Brain microvascular endothelial cell (primary cell): ENCODE measurements around the gene REPIN1.

ENCODE experiments used
- DNase-seq: peaks from one replicate; pipeline ENCODE4 v3.0.0-alpha.2; 2020
- H3K27ac ChIP-seq: fragments of 250-450 bp; sonication (Bioruptor Pico); 2 replicates; pipeline ENCODE4 v1.5.1; 2020; ENCODE audit warnings: mild to moderate bottlenecking, moderate library complexity
- H3K27me3 ChIP-seq: fragments of 250-450 bp; sonication (Bioruptor Pico); replicated peaks from 2 replicates; pipeline ENCODE4 v1.5.1; 2020; ENCODE audit warnings: mild to moderate bottlenecking
- H3K36me3 ChIP-seq: fragments of 250-450 bp; sonication (Bioruptor Pico); replicated peaks from 2 replicates; pipeline ENCODE4 v1.5.1; 2020; ENCODE audit warnings: mild to moderate bottlenecking
- H3K4me3 ChIP-seq: 2 replicates; pipeline ENCODE4 v1.5.1; 2011; ENCODE audit warnings: low read depth, mild to moderate bottlenecking, control low read depth, low read length, moderate library complexity
- in situ Hi-C: cut with HindIII; loops from 2 replicates; pipeline ENCODE4 v1.10.0; 2017; ENCODE audit warnings: low sequenced_read_pairs, low pct_ligation_motif_present
- TF ChIP-seq, protein P1 (sequence below): IDR thresholded peaks from 2 replicates; pipeline ENCODE4 v1.5.1; 2011; ENCODE audit warnings: low read depth, mild to moderate bottlenecking, moderate library complexity, low read length, control low read depth, inconsistent platforms; ENCODE audit errors: missing control alignments

Gene REPIN1

DNA sequence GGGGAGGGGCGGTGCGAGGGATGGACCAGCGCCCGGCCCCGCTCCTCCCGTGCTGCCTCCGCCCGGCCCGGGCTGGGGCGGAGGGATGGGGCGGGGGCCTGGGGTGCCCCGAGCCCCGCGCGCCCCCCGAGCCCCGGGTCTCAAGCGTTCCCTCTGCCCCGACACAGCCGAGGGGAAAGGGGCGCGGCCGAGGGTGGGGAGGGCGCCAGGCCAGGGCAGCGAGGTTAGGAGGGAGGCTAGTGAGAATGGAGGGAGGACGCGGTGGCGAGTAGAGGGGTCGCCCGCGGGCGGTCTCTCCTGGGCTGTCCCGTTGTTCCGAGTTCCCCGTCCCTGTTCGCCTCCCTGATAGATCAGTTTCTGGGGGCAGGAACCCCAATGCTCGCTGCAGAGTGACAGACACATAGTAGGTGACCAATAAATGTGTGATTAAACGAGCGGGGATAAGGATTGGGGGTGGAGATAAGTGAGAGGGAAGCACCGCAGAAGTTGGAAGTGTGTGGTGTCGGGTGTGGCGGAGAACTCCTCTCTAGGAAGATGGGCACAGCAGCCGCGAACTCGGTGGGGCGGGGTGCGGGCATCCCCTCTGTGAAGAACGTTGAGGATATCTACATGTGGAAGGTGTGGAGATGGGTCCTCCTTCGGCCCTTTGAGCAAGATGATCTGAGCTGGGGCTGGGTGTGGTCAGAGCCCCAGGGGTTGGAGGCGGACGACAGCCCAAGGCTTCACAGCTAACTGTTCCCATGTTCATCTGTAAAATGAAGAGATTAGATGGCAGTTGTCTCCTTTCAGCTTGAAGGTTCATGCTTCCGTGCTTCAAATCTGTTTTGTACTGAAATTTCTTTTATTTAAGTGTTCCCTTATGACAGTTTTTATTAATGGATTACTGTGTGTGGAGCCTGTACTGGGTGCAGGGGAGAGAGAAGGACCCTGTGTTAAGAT lies 11.1 kb downstream of the REPIN1 start:
- Histone ChIP-seq H3K27ac (no peak overlapping the region), H3K36me3 (peaks cover under 1% of the 10 kb centered on the region), H3K27me3 (no peaks in the 10 kb centered on the region), H3K4me3 (peak overlapping the region; percentile 81)
- TF ChIP-seq, protein P1, sequence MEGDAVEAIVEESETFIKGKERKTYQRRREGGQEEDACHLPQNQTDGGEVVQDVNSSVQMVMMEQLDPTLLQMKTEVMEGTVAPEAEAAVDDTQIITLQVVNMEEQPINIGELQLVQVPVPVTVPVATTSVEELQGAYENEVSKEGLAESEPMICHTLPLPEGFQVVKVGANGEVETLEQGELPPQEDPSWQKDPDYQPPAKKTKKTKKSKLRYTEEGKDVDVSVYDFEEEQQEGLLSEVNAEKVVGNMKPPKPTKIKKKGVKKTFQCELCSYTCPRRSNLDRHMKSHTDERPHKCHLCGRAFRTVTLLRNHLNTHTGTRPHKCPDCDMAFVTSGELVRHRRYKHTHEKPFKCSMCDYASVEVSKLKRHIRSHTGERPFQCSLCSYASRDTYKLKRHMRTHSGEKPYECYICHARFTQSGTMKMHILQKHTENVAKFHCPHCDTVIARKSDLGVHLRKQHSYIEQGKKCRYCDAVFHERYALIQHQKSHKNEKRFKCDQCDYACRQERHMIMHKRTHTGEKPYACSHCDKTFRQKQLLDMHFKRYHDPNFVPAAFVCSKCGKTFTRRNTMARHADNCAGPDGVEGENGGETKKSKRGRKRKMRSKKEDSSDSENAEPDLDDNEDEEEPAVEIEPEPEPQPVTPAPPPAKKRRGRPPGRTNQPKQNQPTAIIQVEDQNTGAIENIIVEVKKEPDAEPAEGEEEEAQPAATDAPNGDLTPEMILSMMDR, result no peak
- in situ Hi-C loops, result no loop called here
- no peak for DNase-seq

DNA sequence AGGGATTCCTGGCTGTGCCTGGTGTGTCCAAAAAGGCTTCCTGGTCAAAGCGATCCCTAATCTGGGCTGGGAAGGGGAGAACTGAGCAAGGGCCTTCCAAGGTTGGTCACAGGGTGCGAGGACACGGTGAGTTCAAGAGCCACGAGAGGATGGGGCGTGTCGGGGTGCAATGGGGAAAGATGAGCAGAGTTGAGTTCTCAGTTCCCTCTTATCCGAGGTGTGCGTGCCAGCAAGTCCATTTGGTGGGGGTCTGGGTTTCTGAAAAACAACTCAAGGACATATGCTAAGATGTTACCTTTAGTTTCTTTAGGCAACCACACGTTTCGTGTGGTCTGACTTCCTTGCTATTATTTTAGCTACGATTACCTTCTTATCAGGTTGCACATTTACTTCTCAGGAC lies 11.8 kb downstream of the REPIN1 start:
- DNase-seq, result no peak
- Histone ChIP-seq H3K27ac (no peak overlapping the region), H3K36me3 (no peaks in the 10 kb centered on the region), H3K27me3 (no peaks in the 10 kb centered on the region), H3K4me3 (peak overlapping the region; percentile 24)
- TF ChIP-seq, protein P1, result no peak
- in situ Hi-C loops, result no loop called here

DNA sequence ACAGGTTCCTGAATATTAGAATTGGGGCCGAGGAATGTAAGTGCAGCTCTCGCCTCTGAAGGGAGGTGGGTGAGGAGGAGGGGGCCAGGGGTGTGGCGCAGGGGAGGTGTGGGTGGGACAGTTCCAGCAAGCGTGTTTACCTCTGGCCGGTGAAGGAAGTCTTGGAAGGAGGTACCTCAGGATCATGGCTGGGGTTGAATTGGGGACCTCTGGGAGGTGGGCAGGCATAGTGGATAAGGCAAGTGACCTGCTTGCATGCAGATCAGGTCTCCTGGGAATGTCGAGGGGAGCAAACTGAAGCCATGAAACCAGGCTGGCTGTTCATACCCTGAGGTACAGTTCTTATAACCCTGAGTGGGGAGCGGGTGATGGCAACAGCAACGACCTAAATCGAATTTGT lies 12.5 kb downstream of the REPIN1 start:
- in situ Hi-C loops, result no loop called here
- TF ChIP-seq, protein P1, result no peak
- DNase-seq, result no peak
- Histone ChIP-seq H3K27me3 (no peaks in the 10 kb centered on the region), H3K27ac (no peak overlapping the region), H3K4me3 (no peak overlapping the region), H3K36me3 (no peaks in the 10 kb centered on the region)

DNA sequence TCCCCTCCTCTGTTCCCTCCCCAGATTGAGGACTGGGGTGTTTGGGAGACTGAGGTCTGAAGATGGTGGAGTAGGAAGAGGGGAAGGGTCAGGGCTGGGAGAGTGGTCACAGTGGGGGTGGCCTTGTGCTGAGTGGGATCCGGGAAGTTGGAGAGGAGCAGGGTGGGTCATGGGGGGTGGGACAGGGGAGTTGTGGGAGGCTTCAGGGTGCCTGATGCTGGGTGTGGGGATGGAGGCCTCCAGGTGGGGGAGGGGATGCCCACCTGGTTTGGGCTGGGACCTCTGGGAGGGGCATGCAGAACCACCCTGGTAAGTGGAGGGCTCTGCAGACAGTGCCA lies 13.1 kb downstream of the REPIN1 start:
- TF ChIP-seq, protein P1, result no peak
- Histone ChIP-seq H3K36me3 (no peaks in the 10 kb centered on the region), H3K27me3 (no peaks in the 10 kb centered on the region), H3K27ac (no peak overlapping the region), H3K4me3 (no peak overlapping the region)
- in situ Hi-C loops, result no loop called here
- no peak for DNase-seq

DNA sequence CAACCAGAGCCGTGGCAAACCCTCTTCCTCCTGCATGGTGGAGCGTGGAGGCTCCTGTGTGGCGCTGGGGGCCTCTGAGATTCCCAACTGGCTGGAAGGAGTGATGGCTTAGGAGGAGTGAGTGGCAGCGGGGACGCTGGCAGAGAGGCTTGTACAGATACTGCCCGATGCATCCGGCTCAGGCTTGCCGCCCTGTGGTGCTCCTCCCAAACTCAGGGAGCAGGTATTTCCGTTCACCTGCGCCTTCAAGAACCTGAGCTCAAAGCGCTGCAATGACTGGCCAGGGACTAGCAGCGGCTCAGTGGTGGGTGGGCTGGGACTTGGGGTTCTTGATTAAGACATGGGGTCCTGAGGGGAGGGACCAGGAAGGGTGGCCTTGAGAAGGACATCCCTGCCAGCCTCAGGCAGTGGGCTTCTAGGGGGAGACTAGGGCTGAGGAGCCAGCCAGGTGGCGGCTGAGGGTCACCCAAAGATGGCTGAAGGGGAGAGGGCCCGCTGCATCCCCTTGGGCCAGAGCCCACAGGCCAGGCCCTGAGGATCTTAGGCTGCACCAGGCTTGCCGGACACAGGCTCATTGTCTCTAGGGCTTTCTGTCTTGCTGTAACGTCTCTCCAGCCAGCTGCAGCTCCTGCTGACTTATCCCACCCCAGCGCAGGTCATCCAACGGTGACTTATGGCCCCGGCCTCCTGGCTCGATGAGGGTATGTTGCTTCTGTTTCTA lies 13.7 kb downstream of the REPIN1 start:
- DNase-seq, result no peak
- Histone ChIP-seq H3K4me3 (no peak overlapping the region), H3K27me3 (no peaks in the 10 kb centered on the region), H3K36me3 (no peaks in the 10 kb centered on the region), H3K27ac (no peak overlapping the region)
- in situ Hi-C loops, result no loop called here
- TF ChIP-seq, protein P1, result no peak
